A172 (cell line): Measurements from ENCODE around the gene SPATA1. TPM values are rescaled to one million over a fixed set of nuclear protein-coding genes. Genes with fewer than 3 reads are reported as not detected.
A peak's percentile ranks its signal among the peaks of the same experiment; 100 is the strongest.
"Not testable (repeated sequence)": the region's sequence is repeated elsewhere in the genome, so short reads cannot be mapped to it uniquely, and the experiment has no call there.

Source experiments
- DNase-seq: peaks from one replicate; pipeline ENCODE4 v3.0.0-alpha.2; 2015; ENCODE audit warnings: low spot score
- total RNA-seq: library from RNA; depleted of rRNA; stranded (reverse); fragments of >200 nt; shearing (Covaris generic); gene quantifications from 2 replicates; pipeline ENCODE4 v1.2.3, GENCODE V29; 2014; rRNA removed

Gene SPATA1, protein sequence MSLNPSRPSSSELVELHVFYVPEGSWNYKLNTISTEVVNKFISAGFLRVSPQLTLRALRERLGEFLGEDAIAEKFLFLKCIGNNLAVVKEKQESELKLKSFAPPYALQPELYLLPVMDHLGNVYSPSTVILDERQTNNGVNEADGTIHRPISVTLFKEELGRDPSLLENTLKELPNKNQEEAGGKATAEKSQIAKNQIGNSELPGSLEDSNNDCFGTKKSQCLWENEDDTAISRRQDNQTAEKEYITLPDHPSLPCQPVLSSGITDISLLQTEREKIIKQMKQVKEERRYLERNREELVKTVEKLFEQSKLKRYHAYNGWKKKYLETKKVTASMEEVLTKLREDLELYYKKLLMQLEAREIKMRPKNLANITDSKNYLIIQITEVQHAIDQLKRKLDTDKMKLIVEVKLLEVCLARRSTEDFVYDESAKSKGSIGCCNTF
- not detected in 2 replicates for total RNA-seq

DNA sequence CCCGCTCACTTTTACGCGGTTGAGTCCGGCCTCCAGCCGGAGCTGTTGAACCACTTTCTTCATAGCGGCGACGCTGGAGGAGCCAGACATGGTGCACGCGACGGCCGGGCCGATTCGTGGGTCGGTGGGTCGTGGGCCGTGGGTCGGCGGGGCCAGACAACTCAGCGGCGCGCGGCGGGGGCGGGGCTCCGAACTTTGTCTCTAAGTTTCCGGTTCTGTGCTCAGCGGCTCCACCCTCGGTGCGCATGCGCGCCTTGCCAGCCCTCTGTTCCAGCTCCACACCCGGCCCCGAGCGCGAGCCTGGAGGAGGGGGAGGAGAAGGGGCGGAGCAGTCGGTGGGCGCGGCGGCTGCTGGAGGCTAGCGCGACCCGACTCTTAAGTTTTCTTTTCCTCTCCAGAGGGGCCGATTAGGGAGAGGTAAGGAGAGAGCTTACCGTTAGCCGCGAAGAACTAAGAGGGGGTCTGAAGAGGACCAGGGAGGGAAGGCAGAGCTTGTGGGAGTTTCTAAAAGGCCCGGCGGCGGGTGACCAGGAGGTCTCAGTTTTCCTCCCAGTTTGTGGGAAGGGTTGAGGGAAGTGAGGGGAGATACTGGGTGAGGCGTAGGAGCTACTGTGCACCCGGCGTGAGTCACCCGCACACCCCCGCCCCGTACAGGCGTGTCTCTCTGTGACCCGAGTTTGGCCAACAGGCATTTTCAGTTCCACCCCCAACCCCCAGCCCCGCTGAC is at the start of gene SPATA1, which contains the start of gene GNG5:
TSS of gene SPATA1 (plus strand) at position 385 of the 727 bp plus-strand sequence. CDS start 9,974 bp downstream, outside the sequence.
TSS of gene GNG5 (minus strand) at position 580 of the 727 bp plus-strand sequence. CDS start at position 90, 490 bp downstream.
- peak; percentile 84 for DNase-seq

DNA sequence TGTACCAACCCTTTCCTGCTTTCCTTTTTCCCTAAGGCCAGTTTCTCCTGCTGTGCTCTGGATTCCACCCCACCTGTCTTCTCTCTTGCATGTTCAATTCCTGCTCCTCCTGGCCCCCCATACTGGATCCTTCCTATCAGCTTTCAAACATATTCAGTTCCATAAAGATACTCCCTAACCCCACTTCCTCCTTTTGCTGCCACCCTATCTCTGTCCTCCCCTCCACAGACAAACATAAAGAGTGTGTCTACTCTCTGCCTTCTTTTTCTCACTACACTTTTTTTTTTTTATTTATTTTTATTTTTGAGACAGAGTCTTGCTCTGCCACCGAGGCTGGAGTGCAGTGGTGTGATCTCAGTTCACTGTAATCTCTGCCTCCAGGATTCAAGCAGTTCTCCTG is 44.1 kb upstream of the SPATA1 start:
- no peak for DNase-seq

DNA sequence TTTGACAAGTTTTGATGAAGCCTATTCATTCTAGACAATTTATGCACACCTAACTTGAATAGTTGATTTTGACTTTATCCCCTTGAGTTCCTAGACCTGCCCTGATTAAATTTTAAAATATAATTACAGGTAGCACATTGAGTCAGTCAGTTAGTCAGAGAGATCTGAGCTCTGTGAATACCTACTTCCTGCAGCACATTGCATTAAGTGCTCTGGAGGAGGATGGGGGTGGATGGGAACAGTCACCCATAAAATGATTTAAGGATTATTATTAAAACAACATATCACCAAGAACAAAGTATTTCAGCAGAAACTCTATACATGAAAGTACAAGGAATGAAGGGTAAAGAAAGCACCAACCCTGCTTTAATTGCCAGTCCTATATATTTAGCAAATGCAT is 38.9 kb upstream of the SPATA1 start:
- DNase-seq = no peak

DNA sequence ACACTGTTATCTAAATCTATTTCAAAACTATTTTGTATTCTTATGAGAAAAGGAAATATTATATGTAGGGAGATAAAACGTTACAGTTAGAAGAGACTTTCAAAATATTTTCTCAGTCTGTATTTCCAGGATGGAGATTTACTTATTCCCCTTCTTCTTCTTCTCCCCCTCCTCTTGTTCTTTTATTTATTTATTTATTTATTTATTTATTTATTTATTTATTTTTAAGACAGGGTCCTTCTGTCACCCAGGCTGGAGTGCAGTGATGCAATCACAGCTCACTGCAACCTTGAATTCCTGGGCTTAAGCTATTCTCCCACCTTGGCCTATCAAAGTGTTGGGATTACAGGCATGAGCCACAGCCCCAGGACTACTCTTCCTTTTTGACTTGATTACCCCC is 30.0 kb upstream of the SPATA1 start:
- no peak for DNase-seq

DNA sequence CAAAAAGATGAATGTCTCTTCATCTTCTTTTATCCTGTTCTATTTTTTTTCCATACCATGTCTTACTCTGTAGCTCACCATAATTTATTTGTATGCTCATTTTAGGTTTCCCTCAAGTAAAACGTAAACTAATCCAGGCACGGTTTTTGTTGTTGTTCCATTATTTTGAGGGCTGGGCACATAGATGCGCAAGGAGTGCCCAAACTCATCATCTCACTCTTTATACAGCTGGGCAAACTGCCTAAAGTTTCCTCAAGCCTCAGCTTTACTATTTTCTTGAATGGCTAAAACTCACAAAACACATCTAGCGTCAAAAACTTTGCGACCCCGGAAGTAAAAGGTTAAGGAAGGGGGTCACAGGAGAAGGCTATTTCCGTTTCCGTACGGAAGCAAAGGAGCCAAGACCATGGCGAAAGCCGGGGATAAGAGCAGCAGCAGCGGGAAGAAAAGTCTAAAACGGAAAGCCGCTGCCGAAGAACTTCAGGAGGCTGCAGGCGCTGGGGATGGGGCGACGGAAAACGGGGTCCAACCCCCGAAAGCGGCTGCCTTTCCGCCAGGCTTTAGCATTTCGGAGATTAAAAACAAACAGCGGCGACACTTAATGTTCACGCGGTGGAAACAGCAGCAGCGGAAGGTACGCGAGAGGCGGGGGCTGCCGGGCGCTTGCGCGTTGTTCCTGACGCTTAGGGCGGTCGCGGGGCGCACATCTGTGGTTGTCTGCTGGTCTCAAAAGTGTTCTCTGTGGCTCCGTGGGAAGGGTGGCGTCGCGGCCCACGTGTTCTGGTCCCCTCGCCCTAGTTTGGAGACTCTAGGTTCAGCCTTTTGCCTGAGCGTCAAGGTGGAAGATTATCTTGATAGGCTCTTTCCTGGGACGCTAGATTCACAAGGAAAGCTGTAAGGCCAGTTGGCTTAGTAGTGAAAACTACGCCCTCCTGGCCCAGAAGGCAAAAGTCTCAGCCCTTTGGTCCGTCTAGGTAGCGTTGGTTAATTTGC is 27.0 kb upstream of the SPATA1 start, which contains the start of gene RPF1:
TSS of gene RPF1 (plus strand) at position 391 of the 993 bp plus-strand sequence. CDS start at position 407, 16 bp downstream.
- DNase-seq = peak; percentile 63

DNA sequence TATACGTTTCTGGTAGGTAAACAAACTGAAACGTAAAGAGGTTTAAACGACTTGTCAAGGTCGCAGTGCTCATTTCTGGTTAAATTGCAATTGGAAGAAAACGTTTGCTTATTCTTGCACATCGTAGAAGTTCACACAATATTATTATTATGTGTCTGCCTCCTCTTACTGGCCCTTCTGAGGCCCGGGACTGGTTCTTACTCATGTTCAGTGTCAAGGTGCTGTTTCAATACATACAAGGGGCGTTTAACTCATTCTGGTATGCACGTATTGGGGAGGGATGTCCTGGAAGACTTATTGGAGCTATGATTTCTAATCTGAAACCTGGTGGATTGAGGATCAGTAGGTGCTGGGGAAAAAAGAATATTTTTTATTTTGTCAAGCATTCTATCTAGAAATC is 26.2 kb upstream of the SPATA1 start:
- no peak for DNase-seq

DNA sequence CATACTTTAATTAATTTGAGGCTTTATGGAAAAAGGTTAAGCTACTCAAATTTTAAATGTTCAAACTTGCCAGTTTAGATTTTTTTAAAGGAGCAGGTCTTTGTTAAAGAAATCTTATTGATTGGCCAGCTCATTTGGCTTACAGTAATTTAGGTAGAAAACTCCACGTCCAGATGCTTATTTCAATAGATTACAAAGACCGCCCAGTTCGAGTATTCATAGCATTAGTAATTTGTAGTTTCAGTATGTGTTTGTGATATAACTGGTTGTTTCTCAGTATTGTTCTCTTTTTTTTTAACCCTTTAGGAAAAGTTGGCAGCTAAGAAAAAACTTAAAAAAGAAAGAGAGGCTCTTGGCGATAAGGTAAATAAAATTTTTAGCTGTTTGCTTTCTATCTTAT is 25.5 kb upstream of the SPATA1 start:
- DNase-seq = no peak

DNA sequence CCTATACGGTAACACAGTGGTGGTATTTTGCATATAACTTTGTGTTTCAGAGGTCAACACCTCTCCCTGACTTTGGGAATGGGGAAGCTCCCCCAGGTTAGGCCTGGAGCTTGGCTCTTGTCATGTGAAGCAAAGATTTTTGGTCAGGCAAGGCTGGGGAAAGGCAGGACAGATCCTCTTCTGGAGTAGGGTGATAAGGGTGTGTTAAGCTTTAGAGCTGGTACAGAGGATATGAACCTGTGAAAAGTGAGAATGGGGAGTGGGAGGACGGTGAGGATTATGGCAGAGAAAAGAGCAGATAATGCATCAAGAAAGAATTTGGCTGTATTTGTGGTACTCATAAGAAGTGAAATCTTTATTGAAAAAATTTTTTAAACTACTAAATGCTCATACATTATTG is 24.9 kb upstream of the SPATA1 start:
- no peak for DNase-seq

DNA sequence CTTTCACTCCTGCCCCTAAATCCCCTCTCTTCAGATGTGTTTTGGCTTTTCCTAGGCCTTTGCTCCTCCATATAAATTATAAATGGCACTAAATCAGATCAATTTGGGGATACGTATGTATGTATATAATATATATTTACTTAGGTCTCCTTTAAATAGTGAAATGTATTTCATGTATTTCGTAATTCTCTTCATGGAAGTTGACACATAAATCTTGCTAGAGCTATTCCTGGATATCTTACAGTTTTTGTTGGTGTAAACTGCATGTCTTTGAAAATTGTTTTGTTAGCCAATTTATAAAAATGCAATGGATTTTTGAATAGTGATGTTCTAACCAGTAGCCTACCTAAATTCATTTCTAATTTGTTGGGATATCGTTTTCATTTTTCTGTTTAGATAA is 18.1 kb upstream of the SPATA1 start:
- DNase-seq = no peak

DNA sequence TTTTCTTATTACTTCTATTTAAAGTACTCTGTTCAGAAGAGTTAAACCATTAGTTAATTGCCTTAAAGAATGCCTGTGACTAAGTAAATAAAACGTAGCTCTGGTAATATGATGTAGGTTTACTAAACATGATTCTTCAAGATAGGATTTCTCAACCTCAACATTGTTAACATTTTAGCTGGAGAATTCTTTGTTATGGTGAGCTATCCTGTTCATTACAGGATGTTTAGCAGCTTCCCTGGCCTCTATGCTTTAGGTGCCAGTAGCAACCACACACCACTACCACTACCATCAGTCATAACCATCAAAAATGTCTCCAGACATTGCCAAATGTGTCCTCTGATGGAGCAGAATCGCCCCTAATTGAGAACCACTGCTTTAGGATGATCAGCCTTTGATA is 16.4 kb upstream of the SPATA1 start:
- no peak for DNase-seq

DNA sequence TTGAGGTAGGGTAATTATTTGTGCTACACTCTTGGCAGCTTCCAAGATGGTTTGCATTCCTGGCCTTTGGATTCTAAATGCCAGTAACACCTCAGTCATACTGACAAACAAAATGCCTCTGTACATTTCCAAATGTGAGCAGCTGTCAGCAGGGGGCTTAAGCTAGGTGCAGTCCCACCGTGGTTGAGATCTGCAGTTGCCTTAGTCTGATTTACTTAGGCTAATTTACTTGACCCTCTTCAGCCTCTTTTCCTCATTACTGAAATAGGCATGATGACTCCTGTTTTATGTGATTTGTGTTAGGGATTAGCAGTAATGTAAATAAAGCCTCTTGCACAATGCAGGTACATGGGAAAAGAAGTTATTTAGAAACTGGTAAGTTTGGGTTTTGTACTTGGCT is 13.5 kb upstream of the SPATA1 start:
- DNase-seq = no peak

DNA sequence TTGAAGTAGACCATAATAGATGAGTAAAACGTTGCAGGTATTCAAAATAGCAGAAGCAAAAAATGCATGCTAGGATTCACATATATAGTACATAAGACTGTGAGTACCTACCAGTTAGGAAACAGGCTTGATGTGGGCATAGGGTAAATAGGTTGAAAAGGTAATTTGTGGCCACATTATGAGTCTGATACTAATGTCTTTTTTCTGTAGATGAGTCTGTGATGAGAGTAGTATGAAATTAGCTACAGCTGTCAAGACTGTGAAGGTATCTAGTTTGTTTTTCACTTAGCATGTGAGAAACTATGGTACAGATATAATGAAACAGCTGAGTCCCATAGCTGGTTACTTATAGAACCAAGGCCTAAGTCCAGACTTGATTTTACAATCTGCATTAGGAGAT is 12.4 kb upstream of the SPATA1 start:
- no peak for DNase-seq

DNA sequence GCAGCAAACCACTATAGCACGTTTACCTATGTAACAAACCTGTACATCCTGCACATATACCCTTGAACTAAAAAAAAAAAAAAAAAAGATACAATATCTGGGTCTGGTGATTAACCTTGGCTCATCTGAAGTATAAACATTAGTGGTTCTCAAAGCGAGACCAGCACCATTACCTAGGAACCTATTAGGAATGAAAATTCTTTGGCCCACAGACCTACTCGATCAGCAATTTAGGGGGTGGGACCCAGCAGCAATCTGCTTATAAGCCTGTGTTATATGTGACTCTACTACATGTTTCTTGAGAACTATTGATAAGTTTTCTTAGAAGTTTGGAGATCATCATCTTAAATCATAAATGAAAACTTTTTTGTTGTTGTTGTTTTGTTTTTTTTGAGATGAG is 9.7 kb upstream of the SPATA1 start:
- no peak for DNase-seq

DNA sequence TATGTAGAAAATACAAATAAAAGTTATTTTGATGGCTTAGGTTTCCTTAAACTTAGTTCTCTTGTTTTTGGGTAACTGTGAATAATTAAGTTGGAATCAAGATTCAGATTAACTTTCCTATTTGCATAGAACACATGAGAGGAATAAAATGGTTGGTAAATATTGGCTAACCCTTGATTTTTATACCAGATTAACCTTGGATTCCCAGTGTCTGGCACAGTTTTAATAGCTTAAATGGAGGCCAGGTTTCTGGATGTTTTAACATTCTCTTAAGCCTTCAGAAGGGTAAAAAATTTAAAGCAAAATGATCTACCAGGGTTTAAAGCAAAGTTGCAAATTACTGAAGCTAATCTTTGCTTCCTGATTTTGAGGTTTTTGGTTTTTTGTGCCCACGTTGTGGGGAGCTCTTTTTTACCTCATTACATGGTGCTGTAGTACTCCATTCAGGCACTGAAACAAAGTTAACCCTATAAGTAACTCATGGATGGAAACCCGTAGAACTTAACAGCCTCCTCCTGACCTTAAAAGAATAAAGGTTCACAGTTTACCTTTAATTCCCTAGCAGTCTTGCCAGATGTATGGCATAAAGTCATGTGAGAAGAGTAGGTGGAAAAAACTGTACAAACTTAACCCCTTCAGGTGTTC is 8.4 kb upstream of the SPATA1 start:
- DNase-seq = no peak

DNA sequence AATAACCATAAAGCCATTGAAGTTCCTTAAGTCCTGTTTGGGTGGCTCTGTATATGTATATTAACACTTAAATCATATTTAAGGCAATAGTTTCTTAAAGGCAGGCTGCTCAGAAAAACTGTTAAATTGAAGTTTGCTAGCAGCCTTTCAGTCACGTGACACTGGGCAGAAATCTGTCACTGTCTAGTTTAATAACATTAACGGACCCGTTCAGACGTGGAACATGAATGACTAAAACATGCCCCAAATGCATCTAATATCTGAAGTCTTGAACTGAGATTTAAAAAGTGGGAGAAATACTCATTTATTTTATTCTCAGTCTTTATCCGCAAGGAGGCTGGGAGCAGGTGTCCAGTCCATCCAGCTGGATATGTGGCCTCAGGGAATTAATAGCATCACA is 3.3 kb upstream of the SPATA1 start:
- no peak for DNase-seq

DNA sequence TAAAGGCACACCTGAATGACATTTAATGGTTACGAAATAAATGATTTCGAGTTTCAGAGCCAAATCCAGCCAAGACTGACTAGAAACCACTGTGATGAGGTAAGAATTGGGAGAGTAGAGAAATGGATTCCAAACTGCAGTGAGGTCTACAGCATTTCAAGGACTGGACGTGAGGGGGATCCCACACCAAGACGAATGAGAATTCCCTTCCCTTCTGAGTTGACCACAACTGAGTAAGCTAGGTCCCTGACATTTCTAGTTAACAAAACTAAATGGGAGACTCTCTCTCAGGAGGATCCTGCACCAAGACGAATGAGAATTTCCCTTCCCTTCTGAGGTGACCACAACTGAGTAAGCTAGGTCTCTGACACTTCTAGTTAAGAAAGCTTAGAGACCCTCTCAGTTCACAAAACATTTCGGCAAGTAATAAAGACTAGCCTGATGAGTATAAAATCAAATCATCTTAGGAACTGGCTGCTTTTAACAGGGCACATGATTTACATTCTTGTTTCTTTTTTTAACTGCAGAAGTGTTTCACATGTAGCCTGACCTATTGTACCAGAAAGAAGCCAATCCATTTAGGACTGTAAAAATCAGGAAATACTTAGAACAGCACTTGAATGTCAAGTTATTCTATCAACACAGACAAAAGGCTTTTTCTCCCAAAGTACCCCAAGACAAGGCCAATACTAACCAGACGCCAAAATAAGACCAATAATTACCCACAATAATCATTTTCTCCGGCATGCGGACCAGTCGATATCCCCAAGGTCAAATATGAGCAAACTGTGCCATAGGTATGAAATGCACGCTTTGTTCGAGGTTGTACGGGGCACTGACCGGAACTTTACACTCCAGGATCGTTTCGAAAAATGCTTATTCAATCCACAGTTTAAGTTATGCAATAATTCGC is 1.4 kb upstream of the SPATA1 start:
- DNase-seq = peak; percentile 4

DNA sequence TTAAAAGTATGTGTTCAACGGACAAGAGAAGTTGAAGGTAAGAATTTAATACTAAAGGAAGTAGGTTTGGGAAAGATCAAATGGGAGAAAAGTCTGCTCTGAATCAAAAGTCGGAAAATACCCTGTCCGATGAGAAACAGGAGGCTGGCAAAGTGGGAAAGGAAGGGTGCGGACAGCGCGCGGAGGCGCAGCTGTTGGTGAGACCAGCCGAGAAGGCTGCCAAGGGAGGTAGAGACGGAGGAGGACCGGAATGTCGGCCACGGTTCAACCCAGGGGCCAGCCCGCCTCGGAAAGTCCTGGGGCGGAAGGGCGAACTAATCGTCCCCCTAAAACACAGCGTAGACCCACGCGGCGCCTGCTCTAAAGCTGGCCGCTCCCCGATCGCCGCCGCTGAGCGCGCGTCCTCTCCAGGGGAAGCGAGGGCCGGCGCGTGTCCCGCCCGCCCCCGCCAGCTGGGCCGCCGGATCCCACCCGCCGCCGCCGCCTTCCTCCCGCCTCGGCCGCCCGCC is 639 bp upstream of the SPATA1 start:
- DNase-seq = peak; percentile 40

DNA sequence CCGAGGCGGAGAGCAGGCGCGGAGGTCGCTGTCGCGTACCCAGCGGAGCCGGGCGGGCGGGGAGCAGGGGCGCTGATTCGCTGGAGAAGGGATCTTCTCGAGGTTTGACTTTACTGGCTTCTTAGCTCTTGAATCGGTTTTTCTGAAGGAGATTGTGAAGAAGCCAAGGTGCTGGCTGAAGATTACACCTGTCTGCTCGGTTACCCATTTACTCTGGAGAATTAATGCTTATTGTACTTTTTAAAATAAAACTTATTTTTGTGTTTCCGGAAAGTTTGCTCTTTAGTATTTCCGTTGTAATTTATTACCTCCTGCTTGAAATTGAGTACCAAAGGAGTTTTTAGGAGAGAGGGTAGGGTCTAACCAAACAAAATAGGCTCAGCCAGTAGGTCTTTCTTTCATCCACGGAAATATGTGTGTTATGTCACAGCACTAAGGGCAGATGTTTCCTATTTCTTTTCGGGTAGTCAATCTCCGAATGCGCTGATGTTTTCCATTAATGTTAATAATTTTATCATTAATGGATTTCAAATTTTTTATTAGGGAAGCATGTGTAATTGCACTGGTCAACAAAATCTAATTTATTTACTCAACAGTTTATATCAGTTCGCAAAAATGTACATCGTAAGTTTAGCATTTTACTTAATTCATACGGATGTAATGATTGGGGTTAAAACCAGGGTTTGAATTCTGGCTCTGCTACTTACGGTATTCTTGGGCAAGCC is 705 bp downstream of the SPATA1 start:
- DNase-seq = no peak

DNA sequence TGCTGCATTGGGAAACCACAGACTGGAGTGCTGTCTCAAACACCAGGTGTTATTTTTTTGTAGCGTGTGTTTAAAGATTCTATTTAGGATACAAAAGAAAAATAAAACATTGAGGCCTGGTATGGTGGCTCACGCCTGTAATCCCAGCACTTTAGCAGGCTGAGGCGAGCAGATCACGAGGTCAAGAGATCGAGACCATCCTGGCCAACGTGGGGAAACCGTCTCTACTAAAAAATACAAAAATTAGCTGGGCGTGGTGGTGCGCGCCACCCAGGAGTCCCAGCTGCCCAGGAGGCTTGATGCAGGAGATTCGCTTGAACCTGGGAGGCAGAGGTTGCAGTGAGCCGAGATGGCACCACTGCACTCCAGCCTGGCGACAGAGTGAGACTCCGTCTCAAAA is 1.7 kb downstream of the SPATA1 start:
- DNase-seq = not testable (repeated sequence)
